ENCODE data around the gene ANGPTL4. TPM values are rescaled to one million over a fixed set of nuclear protein-coding genes. Genes with fewer than 3 reads are reported as not detected.
A peak's percentile ranks its signal among the peaks of the same experiment; 100 is the strongest.

ANGPTL4 gene
- total RNA-seq, 1 donor: 1.1 TPM

- Histone ChIP-seq H3K4me2 (ENCODE audit: insufficient read depth, low read length) (no peak overlapping the region), H4K20me1 (ENCODE audit: insufficient read depth, low read length) (no peaks in the 10 kb centered on the region)
- TF ChIP-seq CTCF (IDR thresholded peaks at IDR 0.05; ENCODE audit: extremely low read depth, low read depth, low read length): no peak
Measured at GRCh38 chr19:8336072-8336569, 27.8 kb upstream of the ANGPTL4 start.

GRCh38 chr19:8336660-8337059 lies 27.3 kb upstream of the ANGPTL4 start:
- peak; percentile 58 for DNase-seq (ENCODE audit: insufficient read length, low spot score, missing footprints)
- Histone ChIP-seq H3K4me3 (ENCODE audit: insufficient read depth, low read length) (no peak overlapping the region), H3K36me3 (ENCODE audit: insufficient read depth, low read length) (no peaks in the 10 kb centered on the region), H3K79me2 (ENCODE audit: insufficient read depth, low read length) (no peaks in the 10 kb centered on the region), H3K4me2 (ENCODE audit: insufficient read depth, low read length) (no peak overlapping the region), H2AFZ (ENCODE audit: low read length) (no peak overlapping the region), H3K9me3 (ENCODE audit: low read depth, low read length) (no peaks in the 10 kb centered on the region), H4K20me1 (ENCODE audit: insufficient read depth, low read length) (no peaks in the 10 kb centered on the region), H3K4me1 (ENCODE audit: insufficient read depth, low read length) (no peaks in the 10 kb centered on the region), H3K27me3 (ENCODE audit: insufficient read depth, low read length) (peaks cover 44% of the 10 kb centered on the region), H3K27ac (ENCODE audit: low read depth, low read length) (no peak overlapping the region)
- no peak for TF ChIP-seq CTCF (IDR thresholded peaks at IDR 0.05; ENCODE audit: extremely low read depth, low read depth, low read length)

More at GRCh38 chr19:8336072-8336569, 27.8 kb upstream of the ANGPTL4 start:
- no peak for DNase-seq (ENCODE audit: insufficient read length, low spot score, missing footprints)
- Histone ChIP-seq H3K4me1 (ENCODE audit: insufficient read depth, low read length) (no peaks in the 10 kb centered on the region), H3K36me3 (ENCODE audit: insufficient read depth, low read length) (no peaks in the 10 kb centered on the region), H2AFZ (ENCODE audit: low read length) (no peak overlapping the region), H3K27me3 (ENCODE audit: insufficient read depth, low read length) (peaks cover 44% of the 10 kb centered on the region), H3K9me3 (ENCODE audit: low read depth, low read length) (no peaks in the 10 kb centered on the region), H3K79me2 (ENCODE audit: insufficient read depth, low read length) (no peaks in the 10 kb centered on the region), H3K27ac (ENCODE audit: low read depth, low read length) (no peak overlapping the region), H3K4me3 (ENCODE audit: insufficient read depth, low read length) (no peak overlapping the region)

- H4K20me1 ChIP-seq (ENCODE audit: insufficient read depth, low read length): no peaks in the 10 kb centered on the region
- TF ChIP-seq CTCF (IDR thresholded peaks at IDR 0.05; ENCODE audit: extremely low read depth, low read depth, low read length): no peak
- no peaks in the 10 kb centered on the region for H3K9me3 ChIP-seq (ENCODE audit: low read depth, low read length)
- no peak overlapping the region for H2AFZ ChIP-seq (ENCODE audit: low read length)
- H3K4me3 ChIP-seq (ENCODE audit: insufficient read depth, low read length): no peak overlapping the region
- DNase-seq (ENCODE audit: insufficient read length, low spot score, missing footprints): peak; percentile 69
- H3K79me2 ChIP-seq (ENCODE audit: insufficient read depth, low read length): no peaks in the 10 kb centered on the region
- H3K4me1 ChIP-seq (ENCODE audit: insufficient read depth, low read length): no peaks in the 10 kb centered on the region
- no peaks in the 10 kb centered on the region for H3K36me3 ChIP-seq (ENCODE audit: insufficient read depth, low read length)
- H3K27ac ChIP-seq (ENCODE audit: low read depth, low read length): no peak overlapping the region
- H3K27me3 ChIP-seq (ENCODE audit: insufficient read depth, low read length): peaks cover 52% of the 10 kb centered on the region
- no peak overlapping the region for H3K4me2 ChIP-seq (ENCODE audit: insufficient read depth, low read length)
Measured at GRCh38 chr19:8337728-8338127, 26.2 kb upstream of the ANGPTL4 start.

- DNase-seq (ENCODE audit: insufficient read length, low spot score, missing footprints): no peak
- H3K79me2 ChIP-seq (ENCODE audit: insufficient read depth, low read length): no peaks in the 10 kb centered on the region
- no peak overlapping the region for H3K4me3 ChIP-seq (ENCODE audit: insufficient read depth, low read length)
- H3K27ac ChIP-seq (ENCODE audit: low read depth, low read length): no peak overlapping the region
- H3K27me3 ChIP-seq (ENCODE audit: insufficient read depth, low read length): peaks cover 51% of the 10 kb centered on the region
- no peaks in the 10 kb centered on the region for H4K20me1 ChIP-seq (ENCODE audit: insufficient read depth, low read length)
- no peak overlapping the region for H2AFZ ChIP-seq (ENCODE audit: low read length)
- no peak for TF ChIP-seq CTCF (IDR thresholded peaks at IDR 0.05; ENCODE audit: extremely low read depth, low read depth, low read length)
- no peaks in the 10 kb centered on the region for H3K36me3 ChIP-seq (ENCODE audit: insufficient read depth, low read length)
- no peaks in the 10 kb centered on the region for H3K9me3 ChIP-seq (ENCODE audit: low read depth, low read length)
- no peak overlapping the region for H3K4me2 ChIP-seq (ENCODE audit: insufficient read depth, low read length)
- H3K4me1 ChIP-seq (ENCODE audit: insufficient read depth, low read length): no peaks in the 10 kb centered on the region
Measured at GRCh38 chr19:8338835-8339234, 25.1 kb upstream of the ANGPTL4 start.
